PFSK-1 (cell line): ENCODE data around the gene GPR179.

Source experiments
- POLR2AphosphoS5 ChIP-seq: IDR thresholded peaks from 2 replicates; pipeline ENCODE4 v1.6.1; 2012; ENCODE audit warnings: low read depth, mild to moderate bottlenecking, control low read depth, low read length, moderate library complexity
- SIN3A ChIP-seq: IDR thresholded peaks from 2 replicates; pipeline ENCODE4 v1.6.1; 2012; ENCODE audit warnings: mild to moderate bottlenecking, low read length, moderate library complexity, borderline replicate concordance; ENCODE audit not compliant: insufficient read depth

DNA sequence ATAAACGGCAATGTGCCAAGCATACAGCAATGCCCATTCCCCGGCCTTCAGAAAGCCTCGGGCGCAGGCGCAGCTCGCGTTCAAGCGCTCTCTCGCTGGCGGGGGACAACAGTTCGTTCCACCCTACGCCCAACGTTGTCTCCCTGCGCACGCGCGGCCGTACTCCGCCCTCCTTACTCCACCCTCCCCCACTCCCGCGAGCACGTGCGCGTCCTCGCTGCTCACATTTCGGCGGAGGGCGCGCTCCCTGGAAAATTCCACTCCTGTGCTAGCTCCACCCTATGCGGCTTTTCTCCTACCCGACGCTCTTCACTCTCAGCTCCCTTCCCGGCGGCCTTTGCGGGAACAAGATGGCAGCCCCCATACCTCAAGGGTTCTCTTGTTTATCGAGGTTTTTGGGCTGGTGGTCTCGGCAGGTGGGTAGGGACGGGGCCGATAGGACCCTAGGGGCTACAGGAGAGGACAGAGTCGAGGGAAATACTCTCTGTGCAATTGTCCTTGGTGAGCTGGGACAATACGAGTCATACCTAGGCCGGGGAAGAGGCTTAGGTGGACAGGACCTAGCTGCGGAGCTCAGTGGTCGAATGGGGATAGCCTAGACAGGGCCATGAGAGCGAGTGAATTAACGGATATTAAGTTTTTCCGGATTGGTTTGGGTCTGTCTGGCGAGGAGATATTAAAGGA lies 46.8 kb downstream of the GPR179 start, which contains the start of gene MRPL45:
- TF ChIP-seq SIN3A, result 0 out of 2 replicates have a peak, but pooled peaks have one; percentile 24
- peak; percentile 56; the same call in 1 of the 2 replicates for TF ChIP-seq POLR2AphosphoS5
